ENCODE results near the gene LDLRAD3.

DNA sequence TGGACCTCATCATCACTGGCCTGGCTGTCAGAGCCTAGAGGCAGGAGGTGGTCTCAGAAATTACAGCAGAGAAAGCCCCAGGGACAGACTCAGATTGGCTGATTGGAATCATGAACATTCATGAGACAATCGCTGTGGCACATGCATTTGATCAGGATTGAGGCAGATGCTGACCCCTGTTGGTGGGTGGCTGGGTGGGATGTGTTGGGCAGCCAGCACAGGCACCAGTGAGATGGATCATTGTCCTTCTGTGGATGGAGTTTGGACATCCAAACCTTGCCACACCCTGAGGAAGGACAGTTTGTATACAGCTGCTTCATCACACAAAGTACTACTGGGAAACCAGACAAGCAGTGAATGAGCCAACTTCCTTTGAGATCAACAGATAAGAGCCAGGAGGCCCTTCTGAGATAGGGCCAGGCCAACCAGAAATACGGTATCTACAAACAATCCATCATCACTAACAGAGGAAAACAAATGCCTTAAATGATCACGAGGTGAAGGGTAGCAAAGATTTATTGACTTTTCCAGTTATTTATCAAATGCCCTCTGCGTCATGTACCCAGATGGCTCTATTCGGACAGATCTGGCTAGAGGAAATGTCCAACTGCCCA is 328.0 kb downstream of the LDLRAD3 start:
- no peak for TF ChIP-seq CTCF (IDR thresholded peaks at IDR 0.05)
- TF ChIP-seq POLR2A (IDR thresholded peaks at IDR 0.05) = no peak
